NCI-H2227 (cell line): Measurements from ENCODE around the gene HNRNPDL.
"Not testable (repeated sequence)": the region's sequence is repeated elsewhere in the genome, so short reads cannot be mapped to it uniquely, and the experiment has no call there.

ENCODE experiments used
- DNase-seq: peaks from one replicate; lab custom pipeline; 2025; ENCODE audit not compliant: unreplicated experiment; lab: John Stamatoyannopoulos, UW

HNRNPDL gene

GRCh38 chr4:82390061-82390460 is 40.2 kb downstream of the HNRNPDL start:
- not testable (repeated sequence) for DNase-seq

- DNase-seq, result no peak
Measured at GRCh38 chr4:82388405-82388804, 41.9 kb downstream of the HNRNPDL start.

GRCh38 chr4:82386312-82386711 is 44.0 kb downstream of the HNRNPDL start:
- DNase-seq, result not testable (repeated sequence)

GRCh38 chr4:82382751-82383150 is 47.5 kb downstream of the HNRNPDL start:
- DNase-seq, result no peak

GRCh38 chr4:82381661-82382296 is 48.5 kb downstream of the HNRNPDL start:
- no peak for DNase-seq

- no peak for DNase-seq
Measured at GRCh38 chr4:82381235-82381634, 49.0 kb downstream of the HNRNPDL start.

GRCh38 chr4:82380831-82381230 is 49.4 kb downstream of the HNRNPDL start:
- DNase-seq, result no peak

- no peak for DNase-seq
Measured at GRCh38 chr4:82380344-82380743, 49.9 kb downstream of the HNRNPDL start.

GRCh38 chr4:82376109-82376508 is 54.2 kb downstream of the HNRNPDL start:
- no peak for DNase-seq

- peak; percentile 98 for DNase-seq
Measured at GRCh38 chr4:82373816-82374625, 56.2 kb downstream of the HNRNPDL start, which contains the start of gene HNRNPD. HNRNPD (minus strand) TSS chr4:82373991; CDS start chr4:82373678, 313 bp downstream.

GRCh38 chr4:82373486-82373815 is 56.8 kb downstream of the HNRNPDL start:
- peak; percentile 56 for DNase-seq
